Measurements from ENCODE around the gene INPP4A. TPM values are rescaled to one million over a fixed set of nuclear protein-coding genes. Genes with fewer than 3 reads are reported as not detected.
A peak's percentile ranks its signal among the peaks of the same experiment; 100 is the strongest.

Gene INPP4A
- 13.5 TPM for polyA plus RNA-seq (2013, experiment 1 of 2)
- 14.5 TPM for polyA plus RNA-seq (2013, experiment 2 of 2)

DNA sequence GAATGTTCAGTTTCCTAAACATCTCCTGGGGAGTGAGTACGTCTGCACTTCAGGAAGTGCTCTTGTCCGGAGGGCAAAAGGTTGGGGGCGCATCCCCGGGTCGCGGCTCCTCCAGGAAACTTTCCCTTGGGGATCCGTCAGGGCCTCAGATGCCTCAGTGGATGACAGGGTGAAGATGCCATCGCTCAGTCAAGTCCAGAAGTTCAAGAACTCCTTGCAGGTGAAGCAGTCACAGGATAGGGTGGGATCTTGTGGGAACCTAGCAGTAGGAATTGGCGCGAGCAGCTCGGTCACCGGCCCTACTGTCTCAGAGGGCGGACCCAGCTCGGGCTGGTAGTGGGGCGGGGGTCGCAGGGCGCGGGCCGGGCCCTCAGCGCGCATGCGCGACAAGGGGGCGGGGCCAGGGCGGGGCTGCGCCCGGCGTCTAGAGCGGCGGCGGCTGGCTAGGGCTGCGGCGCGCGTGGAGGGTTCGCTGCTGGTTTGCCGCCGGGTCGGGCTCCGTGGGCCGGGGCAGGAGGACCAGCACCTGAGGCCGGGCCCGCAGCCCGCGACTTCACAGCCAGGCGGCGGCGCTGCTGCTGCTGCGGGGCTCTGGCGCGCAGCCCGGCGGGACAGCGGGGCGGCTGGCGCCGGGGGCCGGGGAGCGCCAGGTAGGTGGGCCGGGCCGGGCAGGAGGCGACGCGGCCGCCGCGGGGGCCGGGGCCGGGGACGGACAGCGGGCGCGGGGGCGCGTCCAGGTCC, at the start of gene INPP4A:
Gene INPP4A (plus strand): TSS at position 423 of the 741 bp plus-strand sequence. CDS start 75,191 bp downstream, outside the sequence.
- peak within 1 kb of the TSS; percentile 71 for H3K14ac ChIP-seq (ENCODE audit: low read length)
- DNase-seq (ENCODE audit: low spot score), result peak; percentile 88
- H3K36me3 ChIP-seq (replicated peaks in 1 of 2; ENCODE audit: control insufficient read depth in 2 of 2, insufficient read depth in 2 of 2, low read length in 2 of 2), result no peaks in the 10 kb centered on the region
- H2BK12ac ChIP-seq (ENCODE audit: low read length), result no peak within 1 kb of the TSS
- H3K18ac ChIP-seq (ENCODE audit: low read length), result peak within 1 kb of the TSS; percentile 92
- H4K91ac ChIP-seq (ENCODE audit: low read depth, low read length, poor library complexity), result no peak within 1 kb of the TSS
- H4K8ac ChIP-seq (ENCODE audit: low read depth, low read length), result no peak within 1 kb of the TSS
- peaks cover 0 to 3% (median 0%) of the 10 kb centered on the region in 3 experiments for H3K27me3 ChIP-seq (ENCODE audit: control insufficient read depth in 3 of 3, insufficient read depth in 3 of 3, low read depth in 1 of 3, low read length in 3 of 3)
- peak within 1 kb of the TSS; percentile 89 for H3K23ac ChIP-seq (ENCODE audit: low read depth, low read length, poor library complexity)
- H3K9me3 ChIP-seq (replicated peaks in 1 of 2; ENCODE audit: control insufficient read depth in 2 of 2, insufficient read depth in 1 of 2, low read depth in 1 of 2, low read length in 2 of 2), result peaks cover 0 to 4% of the 10 kb centered on the region in 2 donors
- no peak within 1 kb of the TSS for H2BK120ac ChIP-seq (ENCODE audit: low read depth, low read length)
- no CpG with 5 or more reads among the region's 75 CpGs for WGBS, 2 donors (ENCODE audit: extremely low coverage in 2 of 2, insufficient read length in 2 of 2, insufficient replicate concordance in 1 of 2)
- H3K4me2 ChIP-seq (ENCODE audit: insufficient read depth, low read length, poor library complexity, severe bottlenecking), result peak within 1 kb of the TSS; percentile 84
- peak within 1 kb of the TSS; percentile 86 for H3K9ac ChIP-seq (ENCODE audit: low read depth, low read length, poor library complexity)
- peak within 1 kb of the TSS; percentile 96 to 97 for H3K4me3 ChIP-seq (ENCODE audit: low read length in 2 of 2)
- H3K4ac ChIP-seq (ENCODE audit: low read length), result no peak within 1 kb of the TSS
- H2BK15ac ChIP-seq (ENCODE audit: low read length), result no peak within 1 kb of the TSS
- H3K4me1 ChIP-seq (ENCODE audit: control insufficient read depth in 2 of 2, insufficient read depth in 1 of 2, low read depth in 1 of 2, low read length in 2 of 2), result peaks cover 5 to 8% of the 10 kb centered on the region in 2 donors
- H2AK5ac ChIP-seq (ENCODE audit: low read depth, low read length), result peak within 1 kb of the TSS; percentile 88
- H2AFZ ChIP-seq (ENCODE audit: low read length), result peak within 1 kb of the TSS; percentile 100
- no peak within 1 kb of the TSS for H2BK5ac ChIP-seq (ENCODE audit: low read length)
- H3K27ac ChIP-seq (replicated peaks; ENCODE audit: low read length), result peak within 1 kb of the TSS; percentile 35
- no peaks in the 10 kb centered on the region for H3K79me1 ChIP-seq (ENCODE audit: low read depth, low read length)

DNA sequence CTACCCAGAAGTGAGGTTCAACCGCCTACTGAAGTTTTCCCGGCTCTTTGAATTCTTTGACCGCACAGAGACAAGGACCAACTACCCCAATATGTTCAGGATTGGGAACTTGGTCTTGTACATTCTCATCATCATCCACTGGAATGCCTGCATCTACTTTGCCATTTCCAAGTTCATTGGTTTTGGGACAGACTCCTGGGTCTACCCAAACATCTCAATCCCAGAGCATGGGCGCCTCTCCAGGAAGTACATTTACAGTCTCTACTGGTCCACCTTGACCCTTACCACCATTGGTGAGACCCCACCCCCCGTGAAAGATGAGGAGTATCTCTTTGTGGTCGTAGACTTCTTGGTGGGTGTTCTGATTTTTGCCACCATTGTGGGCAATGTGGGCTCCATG, 48.7 kb upstream of the INPP4A start:
- Histone ChIP-seq H4K91ac (ENCODE audit: low read depth, low read length, poor library complexity) (no peak overlapping the region), H3K18ac (ENCODE audit: low read length) (no peak overlapping the region), H3K4me1 (ENCODE audit: control insufficient read depth in 2 of 2, insufficient read depth in 1 of 2, low read depth in 1 of 2, low read length in 2 of 2) (no peaks in the 10 kb centered on the region), H2BK5ac (ENCODE audit: low read length) (no peak overlapping the region), H3K4me2 (ENCODE audit: insufficient read depth, low read length, poor library complexity, severe bottlenecking) (no peak overlapping the region), H3K27me3 (ENCODE audit: control insufficient read depth in 3 of 3, insufficient read depth in 3 of 3, low read depth in 1 of 3, low read length in 3 of 3) (peaks cover 0 to 13% (median 2%) of the 10 kb centered on the region in 3 experiments), H2BK12ac (ENCODE audit: low read length) (no peak overlapping the region), H3K4me3 (ENCODE audit: low read length in 2 of 2) (no peak overlapping the region), H2AK5ac (ENCODE audit: low read depth, low read length) (no peak overlapping the region), H3K9me3 (replicated peaks in 1 of 2; ENCODE audit: control insufficient read depth in 2 of 2, insufficient read depth in 1 of 2, low read depth in 1 of 2, low read length in 2 of 2) (no peaks in the 10 kb centered on the region), H2BK120ac (ENCODE audit: low read depth, low read length) (no peak overlapping the region), H3K9ac (ENCODE audit: low read depth, low read length, poor library complexity) (no peak overlapping the region), H3K27ac (replicated peaks; ENCODE audit: low read length) (no peak overlapping the region), H4K8ac (ENCODE audit: low read depth, low read length) (no peak overlapping the region), H3K79me1 (ENCODE audit: low read depth, low read length) (no peaks in the 10 kb centered on the region), H3K4ac (ENCODE audit: low read length) (no peak overlapping the region), H3K23ac (ENCODE audit: low read depth, low read length, poor library complexity) (no peak overlapping the region), H3K14ac (ENCODE audit: low read length) (no peak overlapping the region), H3K36me3 (replicated peaks in 1 of 2; ENCODE audit: control insufficient read depth in 2 of 2, insufficient read depth in 2 of 2, low read length in 2 of 2) (no peaks in the 10 kb centered on the region), H2AFZ (ENCODE audit: low read length) (no peak overlapping the region), H2BK15ac (ENCODE audit: low read length) (no peak overlapping the region)
- WGBS, 2 donors (ENCODE audit: extremely low coverage in 2 of 2, insufficient read length in 2 of 2, insufficient replicate concordance in 1 of 2), result no CpG with 5 or more reads among the region's 6 CpGs
- DNase-seq (ENCODE audit: low spot score), result no peak

DNA sequence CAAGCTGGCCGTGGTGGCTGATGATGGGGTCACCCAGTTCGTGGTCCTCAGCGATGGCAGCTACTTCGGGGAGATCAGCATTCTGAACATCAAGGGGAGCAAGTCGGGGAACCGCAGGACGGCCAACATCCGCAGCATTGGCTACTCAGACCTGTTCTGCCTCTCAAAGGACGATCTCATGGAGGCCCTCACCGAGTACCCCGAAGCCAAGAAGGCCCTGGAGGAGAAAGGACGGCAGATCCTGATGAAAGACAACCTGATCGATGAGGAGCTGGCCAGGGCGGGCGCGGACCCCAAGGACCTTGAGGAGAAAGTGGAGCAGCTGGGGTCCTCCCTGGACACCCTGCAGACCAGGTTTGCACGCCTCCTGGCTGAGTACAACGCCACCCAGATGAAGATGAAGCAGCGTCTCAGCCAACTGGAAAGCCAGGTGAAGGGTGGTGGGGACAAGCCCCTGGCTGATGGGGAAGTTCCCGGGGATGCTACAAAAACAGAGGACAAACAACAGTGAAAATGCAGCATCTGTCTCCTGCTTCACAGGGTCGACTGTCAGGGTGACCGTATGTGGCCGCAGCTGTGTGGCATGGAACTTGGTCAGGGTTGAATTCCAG, 47.8 kb upstream of the INPP4A start:
- WGBS, 2 donors (ENCODE audit: extremely low coverage in 2 of 2, insufficient read length in 2 of 2, insufficient replicate concordance in 1 of 2), result no CpG with 5 or more reads among the region's 23 CpGs

DNA sequence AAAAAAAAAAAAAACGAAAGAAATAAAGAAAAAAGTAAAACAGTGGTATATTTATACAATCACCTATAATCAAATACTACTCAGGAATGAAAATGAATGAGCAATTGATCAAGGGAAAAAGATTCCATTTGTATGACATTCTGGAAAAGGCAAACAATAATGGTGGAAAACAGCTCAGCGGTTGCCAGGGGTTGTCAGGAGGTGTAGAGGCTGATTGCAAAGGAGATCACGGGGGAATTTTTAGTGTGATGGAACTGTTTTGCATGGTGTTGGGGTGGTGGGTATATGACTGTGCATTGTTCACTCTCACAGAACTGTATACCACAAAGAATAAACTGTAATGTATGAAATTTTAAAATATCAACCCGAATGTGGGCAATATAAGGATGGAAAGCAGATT, 45.5 kb upstream of the INPP4A start:
- WGBS, 2 donors (ENCODE audit: extremely low coverage in 2 of 2, insufficient read length in 2 of 2, insufficient replicate concordance in 1 of 2), result no CpG with 5 or more reads among the region's 4 CpGs
- H2AK5ac ChIP-seq (ENCODE audit: low read depth, low read length), result no peak overlapping the region

More for the DNA sequence above, 47.8 kb upstream of the INPP4A start:
- Histone ChIP-seq H3K23ac (ENCODE audit: low read depth, low read length, poor library complexity) (no peak overlapping the region), H2AK5ac (ENCODE audit: low read depth, low read length) (no peak overlapping the region), H3K4me3 (ENCODE audit: low read length in 2 of 2) (no peak overlapping the region), H3K27me3 (ENCODE audit: control insufficient read depth in 3 of 3, insufficient read depth in 3 of 3, low read depth in 1 of 3, low read length in 3 of 3) (peaks cover 0 to 13% (median 2%) of the 10 kb centered on the region in 3 experiments), H2AFZ (ENCODE audit: low read length) (no peak overlapping the region), H4K8ac (ENCODE audit: low read depth, low read length) (no peak overlapping the region), H3K27ac (replicated peaks; ENCODE audit: low read length) (no peak overlapping the region), H3K36me3 (replicated peaks in 1 of 2; ENCODE audit: control insufficient read depth in 2 of 2, insufficient read depth in 2 of 2, low read length in 2 of 2) (no peaks in the 10 kb centered on the region), H2BK15ac (ENCODE audit: low read length) (no peak overlapping the region), H2BK5ac (ENCODE audit: low read length) (no peak overlapping the region), H3K14ac (ENCODE audit: low read length) (no peak overlapping the region), H3K4me2 (ENCODE audit: insufficient read depth, low read length, poor library complexity, severe bottlenecking) (no peak overlapping the region), H3K9me3 (replicated peaks in 1 of 2; ENCODE audit: control insufficient read depth in 2 of 2, insufficient read depth in 1 of 2, low read depth in 1 of 2, low read length in 2 of 2) (no peaks in the 10 kb centered on the region), H3K18ac (ENCODE audit: low read length) (no peak overlapping the region), H3K9ac (ENCODE audit: low read depth, low read length, poor library complexity) (no peak overlapping the region), H3K79me1 (ENCODE audit: low read depth, low read length) (no peaks in the 10 kb centered on the region), H2BK12ac (ENCODE audit: low read length) (no peak overlapping the region), H4K91ac (ENCODE audit: low read depth, low read length, poor library complexity) (no peak overlapping the region), H3K4me1 (ENCODE audit: control insufficient read depth in 2 of 2, insufficient read depth in 1 of 2, low read depth in 1 of 2, low read length in 2 of 2) (no peaks in the 10 kb centered on the region), H3K4ac (ENCODE audit: low read length) (no peak overlapping the region), H2BK120ac (ENCODE audit: low read depth, low read length) (no peak overlapping the region)
- DNase-seq (ENCODE audit: low spot score), result no peak

More for the DNA sequence above, 45.5 kb upstream of the INPP4A start:
- Histone ChIP-seq H3K9ac (ENCODE audit: low read depth, low read length, poor library complexity) (no peak overlapping the region), H2AFZ (ENCODE audit: low read length) (no peak overlapping the region), H2BK5ac (ENCODE audit: low read length) (no peak overlapping the region), H2BK120ac (ENCODE audit: low read depth, low read length) (no peak overlapping the region), H3K23ac (ENCODE audit: low read depth, low read length, poor library complexity) (no peak overlapping the region), H3K9me3 (replicated peaks in 1 of 2; ENCODE audit: control insufficient read depth in 2 of 2, insufficient read depth in 1 of 2, low read depth in 1 of 2, low read length in 2 of 2) (no peaks in the 10 kb centered on the region), H3K4me1 (ENCODE audit: control insufficient read depth in 2 of 2, insufficient read depth in 1 of 2, low read depth in 1 of 2, low read length in 2 of 2) (no peaks in the 10 kb centered on the region), H3K18ac (ENCODE audit: low read length) (no peak overlapping the region), H4K91ac (ENCODE audit: low read depth, low read length, poor library complexity) (no peak overlapping the region), H3K36me3 (replicated peaks in 1 of 2; ENCODE audit: control insufficient read depth in 2 of 2, insufficient read depth in 2 of 2, low read length in 2 of 2) (no peaks in the 10 kb centered on the region), H4K8ac (ENCODE audit: low read depth, low read length) (no peak overlapping the region), H3K27ac (replicated peaks; ENCODE audit: low read length) (no peak overlapping the region), H3K27me3 (ENCODE audit: control insufficient read depth in 3 of 3, insufficient read depth in 3 of 3, low read depth in 1 of 3, low read length in 3 of 3) (peaks cover 0 to 13% (median 0%) of the 10 kb centered on the region in 3 experiments), H3K4ac (ENCODE audit: low read length) (no peak overlapping the region), H3K4me3 (ENCODE audit: low read length in 2 of 2) (no peak overlapping the region), H3K14ac (ENCODE audit: low read length) (no peak overlapping the region), H2BK15ac (ENCODE audit: low read length) (no peak overlapping the region), H3K4me2 (ENCODE audit: insufficient read depth, low read length, poor library complexity, severe bottlenecking) (no peak overlapping the region), H3K79me1 (ENCODE audit: low read depth, low read length) (no peaks in the 10 kb centered on the region), H2BK12ac (ENCODE audit: low read length) (no peak overlapping the region)
- no peak for DNase-seq (ENCODE audit: low spot score)
